GM08714 (cell line): ENCODE results near the gene LETM1.

Experiments used
- H3K4me3 ChIP-seq: fragments of 200-500 bp; sonication (Bioruptor generic); 2 replicates; pipeline ENCODE4 v1.5.1; 2014; ENCODE audit warnings: mild to moderate bottlenecking, low read length, inconsistent platforms
- ZNF274 ChIP-seq: IDR thresholded peaks from 2 replicates; pipeline ENCODE4 v1.6.1; 2012; ENCODE audit warnings: mild to moderate bottlenecking, low read depth, low read length

The LETM1 gene

GRCh38 chr4:1772853-1773538, 83.0 kb downstream of the LETM1 start:
- TF ChIP-seq ZNF274, result no peak
- H3K4me3 ChIP-seq, result no peak overlapping the region

GRCh38 chr4:1771555-1772305, 84.2 kb downstream of the LETM1 start:
- no peak overlapping the region for H3K4me3 ChIP-seq
- TF ChIP-seq ZNF274, result no peak

GRCh38 chr4:1770791-1771231, 85.1 kb downstream of the LETM1 start:
- TF ChIP-seq ZNF274, result no peak
- H3K4me3 ChIP-seq, result no peak overlapping the region

- TF ChIP-seq ZNF274, result no peak
- no peak overlapping the region for H3K4me3 ChIP-seq
These were observed 85.7 kb downstream of the LETM1 start for GRCh38 chr4:1770245-1770644.

- no peak for TF ChIP-seq ZNF274
- H3K4me3 ChIP-seq, result no peak overlapping the region
These were observed 86.3 kb downstream of the LETM1 start for GRCh38 chr4:1769692-1770091.

- H3K4me3 ChIP-seq, result no peak overlapping the region
- TF ChIP-seq ZNF274, result no peak
These were observed 87.5 kb downstream of the LETM1 start for GRCh38 chr4:1768367-1769034.

GRCh38 chr4:1767770-1768366, 88.1 kb downstream of the LETM1 start:
- TF ChIP-seq ZNF274, result no peak
- no peak overlapping the region for H3K4me3 ChIP-seq

- no peak overlapping the region for H3K4me3 ChIP-seq
- TF ChIP-seq ZNF274, result no peak
These were observed 88.7 kb downstream of the LETM1 start for GRCh38 chr4:1767061-1767769.

GRCh38 chr4:1766106-1767060, 89.6 kb downstream of the LETM1 start:
- no peak for TF ChIP-seq ZNF274
- no peak overlapping the region for H3K4me3 ChIP-seq

GRCh38 chr4:1765409-1766072, 90.4 kb downstream of the LETM1 start:
- no peak overlapping the region for H3K4me3 ChIP-seq
- TF ChIP-seq ZNF274, result no peak

GRCh38 chr4:1764670-1765069, 91.3 kb downstream of the LETM1 start:
- no peak overlapping the region for H3K4me3 ChIP-seq
- no peak for TF ChIP-seq ZNF274

GRCh38 chr4:1763550-1764080, 92.3 kb downstream of the LETM1 start:
- no peak for TF ChIP-seq ZNF274

More at GRCh38 chr4:1763550-1764080, 92.3 kb downstream of the LETM1 start:
- no peak overlapping the region for H3K4me3 ChIP-seq
